DND-41 (cell line): ENCODE measurements around the gene RHCG.

ENCODE experiments used
- ATAC-seq: fragments of 200-7000 bp; cut with Tn5 transposase; 3 replicates; pipeline ENCODE4 v1.9.1; 2021; ENCODE audit warnings: low read depth; ENCODE audit not compliant: insufficient read depth
- DNase-seq: peaks from one replicate; pipeline ENCODE4 v3.0.0-alpha.2; 2020
- H2AFZ ChIP-seq: 2 replicates; pipeline ENCODE4 v1.6.0; 2012; ENCODE audit warnings: low read depth, low read length
- H3K27ac ChIP-seq: 2 replicates; pipeline ENCODE4 v1.5.1; 2012; ENCODE audit warnings: low read length, inconsistent platforms
- H3K27me3 ChIP-seq: fragments of 200-600 bp; sonication (generic); 2 replicates; pipeline ENCODE4 v1.6.0; 2012; ENCODE audit warnings: low read length, mild to moderate bottlenecking, inconsistent platforms; ENCODE audit not compliant: insufficient read depth, poor library complexity
- H3K36me3 ChIP-seq: 2 replicates; pipeline ENCODE4 v1.5.1; 2012; ENCODE audit warnings: low read length, inconsistent platforms; ENCODE audit not compliant: insufficient read depth
- H3K4me1 ChIP-seq: 2 replicates; pipeline ENCODE4 v1.5.1; 2012; ENCODE audit warnings: mild to moderate bottlenecking, low read length; ENCODE audit not compliant: insufficient read depth
- H3K4me2 ChIP-seq: 2 replicates; pipeline ENCODE4 v1.6.0; 2012; ENCODE audit warnings: mild to moderate bottlenecking, moderate library complexity, low read length, inconsistent platforms; ENCODE audit not compliant: insufficient read depth
- H3K4me3 ChIP-seq, 2 experiments: fragments of 200-600 bp in 1 of 2; shearing (Covaris generic) in 1 of 2; 2 replicates each; pipeline ENCODE4 v1.5.1; 2012 to 2016; ENCODE audit warnings: inconsistent platforms in 2 of 2, low read length in 2 of 2, mild to moderate bottlenecking in 2 of 2, low read depth in 1 of 2, moderate library complexity in 1 of 2
- H3K79me2 ChIP-seq: 2 replicates; pipeline ENCODE4 v1.6.0; 2012; ENCODE audit warnings: low read length, inconsistent platforms; ENCODE audit not compliant: insufficient read depth
- H3K9ac ChIP-seq: 2 replicates; pipeline ENCODE4 v1.6.0; 2012; ENCODE audit warnings: low read depth, mild to moderate bottlenecking, inconsistent platforms, low read length, moderate library complexity
- H3K9me3 ChIP-seq: 2 replicates; pipeline ENCODE4 v1.5.1; 2012; ENCODE audit warnings: low read length, moderate library complexity, mild to moderate bottlenecking, inconsistent platforms; ENCODE audit not compliant: insufficient read depth, severe bottlenecking
- H4K20me1 ChIP-seq: 2 replicates; pipeline ENCODE4 v1.6.0; 2012; ENCODE audit warnings: low read length; ENCODE audit not compliant: insufficient read depth
- CTCF ChIP-seq: IDR thresholded peaks from 2 replicates; pipeline ENCODE4 v1.5.1; 2012; ENCODE audit warnings: borderline replicate concordance, low read length, moderate library complexity, mild to moderate bottlenecking; ENCODE audit not compliant: poor library complexity, severe bottlenecking; ENCODE audit errors: extremely low read depth
- EZH2 ChIP-seq: IDR thresholded peaks from 3 replicates; pipeline ENCODE4 v1.6.1; 2012; ENCODE audit warnings: borderline replicate concordance, low read depth, mild to moderate bottlenecking, moderate library complexity, low read length, inconsistent platforms; ENCODE audit not compliant: severe bottlenecking

The RHCG gene

GRCh38 chr15:89530976-89531375 is 34.6 kb upstream of the RHCG start:
- Histone ChIP-seq H3K36me3 (no peaks in the 10 kb centered on the region), H3K9me3 (no peaks in the 10 kb centered on the region), H3K4me3 (no peak overlapping the region), H3K27me3 (no peaks in the 10 kb centered on the region), H3K9ac (no peak overlapping the region), H3K27ac (no peak overlapping the region), H3K4me1 (no peaks in the 10 kb centered on the region), H4K20me1 (no peaks in the 10 kb centered on the region), H3K79me2 (no peaks in the 10 kb centered on the region), H3K4me2 (no peak overlapping the region), H2AFZ (no peak overlapping the region)
- DNase-seq: no peak
- TF ChIP-seq CTCF (no peak), EZH2 (no peak)
- no peak for ATAC-seq

GRCh38 chr15:89528757-89529352 is 32.5 kb upstream of the RHCG start:
- Histone ChIP-seq H3K4me3 (no peak overlapping the region), H3K9ac (no peak overlapping the region), H2AFZ (no peak overlapping the region), H3K4me1 (no peaks in the 10 kb centered on the region), H3K27ac (no peak overlapping the region), H4K20me1 (no peaks in the 10 kb centered on the region), H3K4me2 (no peak overlapping the region), H3K79me2 (no peaks in the 10 kb centered on the region), H3K36me3 (no peaks in the 10 kb centered on the region), H3K27me3 (no peaks in the 10 kb centered on the region), H3K9me3 (no peaks in the 10 kb centered on the region)
- no peak for DNase-seq
- ATAC-seq: no peak
- TF ChIP-seq CTCF (no peak), EZH2 (no peak)

GRCh38 chr15:89526601-89527441 is 30.4 kb upstream of the RHCG start:
- H4K20me1 ChIP-seq: no peaks in the 10 kb centered on the region
- H3K9ac ChIP-seq: no peak overlapping the region
- no peak overlapping the region for H3K4me2 ChIP-seq
- DNase-seq: no peak
- no peaks in the 10 kb centered on the region for H3K9me3 ChIP-seq
- no peaks in the 10 kb centered on the region for H3K79me2 ChIP-seq
- TF ChIP-seq CTCF (no peak), EZH2 (no peak)
- H3K36me3 ChIP-seq: no peaks in the 10 kb centered on the region
- H3K27ac ChIP-seq: no peak overlapping the region
- ATAC-seq: no peak
- no peak overlapping the region for H2AFZ ChIP-seq
- H3K27me3 ChIP-seq: peaks cover 7% of the 10 kb centered on the region
- H3K4me3 ChIP-seq: no peak overlapping the region
- H3K4me1 ChIP-seq: no peaks in the 10 kb centered on the region
